Endothelial cell of umbilical vein (primary cell): ENCODE measurements around the gene LMTK2. TPM values are rescaled to one million over a fixed set of nuclear protein-coding genes. Genes with fewer than 3 reads are reported as not detected.
A peak's percentile ranks its signal among the peaks of the same experiment; 100 is the strongest.

Experiments
- BruUV-seq: library from RNA; stranded (reverse); fragments of 400-500 nt; replicated peaks from 2 replicates; lab custom pipeline; 2021; lab: Mats Ljungman, UMichigan
- CTCF ChIA-PET: fragments of 300-600, 350-600 bp; sonication (Branson Sonifier 250); formaldehyde crosslinking; loops from one replicate; lab custom pipeline; 2021; ENCODE audit warnings: antibody characterized with exemption, inconsistent platforms; lab: Charles Lee
- POLR2A ChIA-PET: fragments of 300-600, 350-600 bp; sonication (Branson Sonifier 250); formaldehyde crosslinking; loops from one replicate; lab custom pipeline; 2021; ENCODE audit warnings: antibody characterized with exemption, inconsistent platforms; lab: Charles Lee
- DNase-seq: peaks from one replicate; pipeline ENCODE4 v3.0.0-alpha.2; 2011; ENCODE audit warnings: low read depth, low spot score
- FAIRE-seq: peaks from 2 replicates; lab custom pipeline; 2011; peaks lifted over from hg19 to GRCh38; lab: Jason Lieb, UNC
- H2AFZ ChIP-seq: 2 replicates; pipeline ENCODE4 v1.6.0; 2012; ENCODE audit warnings: low read depth, low read length, control low read depth, inconsistent platforms
- H3K27ac ChIP-seq: 2 replicates; pipeline ENCODE4 v1.5.1; 2011; ENCODE audit warnings: low read depth, mild to moderate bottlenecking, control low read depth, low read length, moderate library complexity; ENCODE audit not compliant: insufficient read depth
- H3K27me3 ChIP-seq, 2 experiments: 2 replicates each; pipeline versions ENCODE4 v1.6.0 to v1.6.1; 2011; ENCODE audit warnings: low read length in 2 of 2, mixed read lengths in 1 of 2; ENCODE audit not compliant: control insufficient read depth in 2 of 2, insufficient read depth in 2 of 2
- H3K36me3 ChIP-seq, 2 experiments: 2 replicates in 1 of 2; 3 replicates in 1 of 2; pipeline ENCODE4 v1.5.1; 2011; ENCODE audit warnings: low read length in 2 of 2, mild to moderate bottlenecking in 1 of 2, moderate library complexity in 1 of 2; ENCODE audit not compliant: control insufficient read depth in 2 of 2, insufficient read depth in 2 of 2; ENCODE audit errors: extremely low read depth in 1 of 2
- H3K4me1 ChIP-seq: 3 replicates; pipeline ENCODE4 v1.5.1; 2011; ENCODE audit warnings: mild to moderate bottlenecking, low read length; ENCODE audit not compliant: control insufficient read depth, insufficient read depth; ENCODE audit errors: extremely low read depth
- H3K4me2 ChIP-seq: 2 replicates; pipeline ENCODE4 v1.6.1; 2011; ENCODE audit warnings: low read length, control low read depth, mixed read lengths; ENCODE audit not compliant: insufficient read depth
- H3K4me3 ChIP-seq, 3 experiments: fragments of 200-600 bp in 1 of 3; sonication (generic), shearing (Covaris generic) in 1 of 3; replicated peaks in 1 of 3; 2 replicates each; pipeline ENCODE4 v1.5.1; 2011 to 2016; ENCODE audit warnings: control low read depth in 3 of 3, low read length in 3 of 3, mild to moderate bottlenecking in 2 of 3, inconsistent platforms in 1 of 3, low read depth in 1 of 3, moderate library complexity in 1 of 3; ENCODE audit not compliant: insufficient read depth in 1 of 3
- H3K79me2 ChIP-seq: 2 replicates; pipeline ENCODE4 v1.6.0; 2012; ENCODE audit warnings: low read length, inconsistent platforms; ENCODE audit not compliant: control insufficient read depth, insufficient read depth
- H3K9ac ChIP-seq: replicated peaks from 2 replicates; pipeline ENCODE3; 2011; ENCODE audit warnings: low read length, control low read depth; ENCODE audit not compliant: insufficient read depth; ENCODE audit errors: extremely low read depth
- H3K9me1 ChIP-seq: replicated peaks from 3 replicates; pipeline ENCODE4 v1.6.0; 2011; ENCODE audit warnings: mild to moderate bottlenecking, low read length; ENCODE audit not compliant: control insufficient read depth, insufficient read depth; ENCODE audit errors: extremely low read depth
- H3K9me3 ChIP-seq: replicated peaks from 2 replicates; pipeline ENCODE4 v1.5.1; 2012; ENCODE audit warnings: low read length, inconsistent platforms; ENCODE audit not compliant: control insufficient read depth, insufficient read depth
- H4K20me1 ChIP-seq: replicated peaks from 2 replicates; pipeline ENCODE3; 2011; ENCODE audit warnings: mild to moderate bottlenecking, low read length; ENCODE audit not compliant: control insufficient read depth, insufficient read depth; ENCODE audit errors: extremely low read depth
- CTCF ChIP-seq, 2 donors: IDR thresholded peaks; 1 replicate in 1 of 2; 2 replicates in 1 of 2; pipeline ENCODE4 v1.5.1; 2011; ENCODE audit warnings: low read length in 2 of 2, mild to moderate bottlenecking in 2 of 2, moderate library complexity in 2 of 2, control low read depth in 1 of 2, inconsistent platforms in 1 of 2, low read depth in 1 of 2; ENCODE audit not compliant: insufficient read depth in 1 of 2; ENCODE audit errors: extremely low read depth in 1 of 2
- EZH2 ChIP-seq: IDR thresholded peaks from 2 replicates; pipeline ENCODE4 v1.6.1; 2012; ENCODE audit warnings: borderline replicate concordance, low read depth, mild to moderate bottlenecking, moderate library complexity, low read length, inconsistent platforms; ENCODE audit not compliant: severe bottlenecking
- FOS ChIP-seq: IDR thresholded peaks from 2 replicates; pipeline ENCODE4 v1.6.1; 2011; ENCODE audit warnings: mild to moderate bottlenecking, low read length, moderate library complexity, borderline replicate concordance; ENCODE audit not compliant: insufficient read depth
- GATA2 ChIP-seq: IDR thresholded peaks from 2 replicates; pipeline ENCODE4 v1.7.0; 2011; ENCODE audit warnings: low read depth, mild to moderate bottlenecking, moderate library complexity, mixed read lengths, low read length; ENCODE audit not compliant: insufficient read length, insufficient read depth
- JUN ChIP-seq: IDR thresholded peaks from 2 replicates; pipeline ENCODE4 v1.6.1; 2011; ENCODE audit warnings: borderline replicate concordance, low read depth; ENCODE audit not compliant: insufficient read length, insufficient read depth
- MAX ChIP-seq: IDR thresholded peaks from 2 replicates; pipeline ENCODE4 v1.6.1; 2011; ENCODE audit not compliant: insufficient read depth, insufficient read length
- MYC ChIP-seq: IDR thresholded peaks from one replicate; pipeline ENCODE4 v1.6.1; 2011; ENCODE audit warnings: mild to moderate bottlenecking, low read depth, low read length
- POLR2A ChIP-seq: IDR thresholded peaks from 2 replicates; pipeline ENCODE4 v1.6.1; 2012; ENCODE audit warnings: low read depth, mild to moderate bottlenecking, control low read depth, low read length
- POLR2AphosphoS5 ChIP-seq: IDR thresholded peaks from 2 replicates; pipeline ENCODE4 v1.6.1; 2012; ENCODE audit warnings: low read depth, mild to moderate bottlenecking, control low read depth, low read length, moderate library complexity; ENCODE audit not compliant: insufficient read depth
- dilution Hi-C: fragments of 300-500 bp; cut with MboI; formaldehyde crosslinking; loops from one replicate; pipeline ENCODE4 v1.15.0; 2019; ENCODE audit warnings: low sequenced_read_pairs; ENCODE audit not compliant: extremely low pct_ligation_motif_present
- intact Hi-C: fragments of 100-400 bp; cut with micrococcal nuclease; formaldehyde crosslinking; loops from one replicate; pipeline ENCODE4 v1.10.0; 2022
- polyA plus RNA-seq, 4 experiments: library from polyadenylated mRNA; depleted of rRNA in 3 of 4; stranded (reverse) in 3 of 4; unstranded in 1 of 4; fragments of >200 nt; gene quantifications; 2 replicates each; pipeline versions ENCODE4 v1.2.1 to v1.2.3, GENCODE V29; 2011 to 2012; ENCODE audit warnings: missing spikeins in 1 of 4
- total RNA-seq: library from RNA; stranded (reverse); gene quantifications from 2 replicates; pipeline ENCODE4 v1.2.3, GENCODE V29; 2021

The LMTK2 gene
- total and polyA plus RNA-seq, 2 donors (not counting 3 experiments of a cell fraction or from before 2014, with no cell fraction given), result 5.9 to 13.8 TPM

- TF ChIP-seq FOS, result no peak
- TF ChIP-seq MAX, result no peak
- TF ChIP-seq JUN, result peak; percentile 18
- TF ChIP-seq MYC, result no peak
- no peak for TF ChIP-seq CTCF (IDR thresholded peaks at IDR 0.05; ENCODE audit: extremely low read depth in 1 of 2, insufficient read depth in 1 of 2, low read depth in 1 of 2, low read length in 2 of 2)
- no peak for TF ChIP-seq POLR2A
- no peak for TF ChIP-seq POLR2AphosphoS5
- peak; percentile 42 for TF ChIP-seq GATA2
- no peak for TF ChIP-seq EZH2
- H3K9me1 ChIP-seq, result no peaks in the 10 kb centered on the region
- H3K79me2 ChIP-seq, result peaks cover 57% of the 10 kb centered on the region
- dilution Hi-C loops, result no loop called here
- H3K4me2 ChIP-seq, result peak overlapping the region; percentile 85
- ChIA-PET CTCF (interaction anchor here (0.8 to 5.0 kb wide), 15 partner anchors 8 to 238 kb away, joined by 3 to 64 read pairs (median 5); partner anchors contain the start of gene ASNS), POLR2A (interaction anchor here (1.2 kb wide), 1 partner anchor 9 kb away, joined by 6 read pairs; no protein-coding TSS in a partner anchor)
- DNase-seq (peak; percentile 85), FAIRE-seq (peak; percentile 66)
- no peaks in the 10 kb centered on the region for H3K27me3 ChIP-seq
- H3K4me3 ChIP-seq, result peak overlapping the region in 1 of 3 experiments; percentile 46
- H4K20me1 ChIP-seq, result no peaks in the 10 kb centered on the region
- intact Hi-C loops, result loop anchor here (1.0 kb wide), 1 partner anchor 21 kb away; no protein-coding TSS in a partner anchor
- peak overlapping the region; percentile 79 for H3K27ac ChIP-seq
- peaks cover 32% of the 10 kb centered on the region for H3K4me1 ChIP-seq
- peak overlapping the region; percentile 62 for H3K9ac ChIP-seq
- BruUV-seq, result TSS peak; percentile 66
- no peaks in the 10 kb centered on the region for H3K36me3 ChIP-seq
- no peaks in the 10 kb centered on the region for H3K9me3 ChIP-seq
- peak overlapping the region; percentile 15 for H2AFZ ChIP-seq
Measured at GRCh38 chr7:98110249-98111022, 3.8 kb downstream of the LMTK2 start.
